HFFc6 (cell line): ENCODE measurements around the gene DGKA. TPM values are rescaled to one million over a fixed set of nuclear protein-coding genes. Genes with fewer than 3 reads are reported as not detected.
"Not testable (repeated sequence)": the region's sequence is repeated elsewhere in the genome, so short reads cannot be mapped to it uniquely, and the experiment has no call there.

Source experiments
- DNase-seq: peaks from one replicate; pipeline ENCODE4 v3.0.0-alpha.2; 2018
- H3K27ac Mint-ChIP-seq: 2 replicates; pipeline ENCODE4 v1.8.0; 2020; ENCODE audit warnings: mild to moderate bottlenecking, mixed read lengths
- H3K27me3 Mint-ChIP-seq: 2 replicates; pipeline ENCODE4 v1.8.0; 2021; ENCODE audit warnings: mild to moderate bottlenecking, moderate library complexity, mixed read lengths; ENCODE audit not compliant: insufficient read depth
- H3K36me3 Mint-ChIP-seq: 2 replicates; pipeline ENCODE4 v1.8.0; 2021; ENCODE audit warnings: low read depth, mixed read lengths
- H3K4me1 Mint-ChIP-seq: 2 replicates; pipeline ENCODE4 v1.8.0; 2020; ENCODE audit warnings: low read depth, mixed read lengths
- H3K4me3 Mint-ChIP-seq: 2 replicates; pipeline ENCODE4 v1.8.0; 2020; ENCODE audit warnings: mild to moderate bottlenecking, moderate library complexity, mixed read lengths
- H3K9me3 Mint-ChIP-seq: 2 replicates; pipeline ENCODE4 v1.8.0; 2020; ENCODE audit warnings: mild to moderate bottlenecking, mixed read lengths
- CTCF ChIP-seq: fragments of 200-600 bp; sonication (generic); IDR thresholded peaks from 2 replicates; pipeline ENCODE4 v1.5.0; 2021; ENCODE audit warnings: antibody characterized with exemption, mild to moderate bottlenecking
- total RNA-seq, 6 experiments: library from RNA; stranded (reverse); fragmentation: NEBNext Ultra II Directional; extraction: Animal tissue kit (Norgen Biotek cat#: 25700); gene quantifications; 2 replicates in 1 of 6; 3 replicates in 5 of 6; pipeline ENCODE4 v1.2.3, GENCODE V29; 2021

Gene DGKA
- total RNA-seq, 6 experiments from 2014 or later, result 67.1 to 87.4 (median 79.6) TPM

GRCh38 chr12:55984861-55985260 lies 53.9 kb downstream of the DGKA start:
- Mint-ChIP-seq H3K9me3 (no peaks in the 10 kb centered on the region), H3K27ac (no peak overlapping the region), H3K27me3 (no peaks in the 10 kb centered on the region), H3K4me3 (no peak overlapping the region), H3K4me1 (no peaks in the 10 kb centered on the region), H3K36me3 (peaks cover 16% of the 10 kb centered on the region)
- TF ChIP-seq CTCF, result no peak
- no peak for DNase-seq

GRCh38 chr12:55985341-55985740 lies 54.4 kb downstream of the DGKA start:
- no peaks in the 10 kb centered on the region for H3K27me3 Mint-ChIP-seq
- no peak overlapping the region for H3K4me3 Mint-ChIP-seq
- H3K27ac Mint-ChIP-seq, result no peak overlapping the region
- DNase-seq, result no peak
- H3K9me3 Mint-ChIP-seq, result no peaks in the 10 kb centered on the region
- H3K4me1 Mint-ChIP-seq, result no peaks in the 10 kb centered on the region
- no peak for TF ChIP-seq CTCF
- H3K36me3 Mint-ChIP-seq, result peaks cover 21% of the 10 kb centered on the region

- not testable (repeated sequence) for H3K27me3 Mint-ChIP-seq, H3K27ac Mint-ChIP-seq, H3K9me3 Mint-ChIP-seq, DNase-seq, H3K4me3 Mint-ChIP-seq, H3K4me1 Mint-ChIP-seq
- H3K36me3 Mint-ChIP-seq, result peaks cover 27% of the 10 kb centered on the region
These were observed 55.0 kb downstream of the DGKA start for GRCh38 chr12:55985976-55986375.

GRCh38 chr12:55991110-55991509 lies 60.1 kb downstream of the DGKA start:
- DNase-seq, result no peak
- H3K27me3 Mint-ChIP-seq, result no peaks in the 10 kb centered on the region
- no peak for TF ChIP-seq CTCF
- H3K4me3 Mint-ChIP-seq, result no peak overlapping the region
- H3K4me1 Mint-ChIP-seq, result peaks cover 4% of the 10 kb centered on the region
- H3K36me3 Mint-ChIP-seq, result peaks cover 31% of the 10 kb centered on the region
- H3K27ac Mint-ChIP-seq, result no peak overlapping the region
- no peaks in the 10 kb centered on the region for H3K9me3 Mint-ChIP-seq

- no peak overlapping the region for H3K4me3 Mint-ChIP-seq
- H3K27me3 Mint-ChIP-seq, result no peaks in the 10 kb centered on the region
- no peaks in the 10 kb centered on the region for H3K9me3 Mint-ChIP-seq
- no peak for DNase-seq
- H3K4me1 Mint-ChIP-seq, result peaks cover 18% of the 10 kb centered on the region
- TF ChIP-seq CTCF, result no peak
- H3K36me3 Mint-ChIP-seq, result peaks cover 31% of the 10 kb centered on the region
- H3K27ac Mint-ChIP-seq, result peak overlapping the region; percentile 34; the same call in 1 of the 2 replicates
These were observed 62.4 kb downstream of the DGKA start for GRCh38 chr12:55993230-55993853.

- peaks cover 18% of the 10 kb centered on the region for H3K4me1 Mint-ChIP-seq
- DNase-seq, result no peak
- H3K4me3 Mint-ChIP-seq, result no peak overlapping the region
- H3K27me3 Mint-ChIP-seq, result no peaks in the 10 kb centered on the region
- H3K27ac Mint-ChIP-seq, result no peak overlapping the region
- H3K36me3 Mint-ChIP-seq, result peaks cover 21% of the 10 kb centered on the region
- no peak for TF ChIP-seq CTCF
- H3K9me3 Mint-ChIP-seq, result no peaks in the 10 kb centered on the region
These were observed 64.4 kb downstream of the DGKA start for GRCh38 chr12:55995366-55995765.
